ENCODE results near the gene AGBL4. TPM values are rescaled to one million over a fixed set of nuclear protein-coding genes. Genes with fewer than 3 reads are reported as not detected.

The AGBL4 gene
- total RNA-seq, 6 experiments from 2014 or later = 0.06 to 1.8 (median 0.93) TPM

DNA sequence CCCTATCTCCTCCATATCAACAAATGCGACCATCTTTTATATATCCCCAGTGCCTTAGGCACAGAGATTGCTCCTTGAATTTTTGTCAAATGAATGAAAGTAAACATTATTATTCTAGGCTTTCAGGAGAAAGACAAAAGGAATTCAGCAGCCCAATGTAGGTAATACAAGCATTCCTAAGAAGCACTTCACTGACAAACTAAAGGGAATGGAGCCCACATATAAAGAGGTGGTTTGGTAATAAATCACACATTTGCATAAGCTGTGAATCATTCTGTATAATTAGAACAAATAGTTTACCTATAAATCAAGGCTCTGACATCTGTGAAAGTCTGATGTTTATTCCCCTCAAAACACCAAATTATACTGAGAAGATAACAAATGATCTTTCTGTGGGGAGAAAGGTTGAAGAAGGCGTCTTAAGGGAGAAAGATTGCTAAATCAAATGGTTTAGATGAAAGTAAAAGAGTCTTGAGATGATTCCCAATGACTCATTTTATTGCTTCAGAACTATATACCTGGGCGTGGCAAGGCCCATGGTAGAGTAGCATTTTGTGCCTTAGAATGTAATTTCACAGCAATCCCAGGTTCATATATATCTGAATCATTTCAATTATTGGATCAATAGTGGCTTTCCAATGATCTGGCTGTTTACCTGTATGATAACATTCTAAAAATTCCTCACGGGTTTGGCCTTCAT is 558.1 kb downstream of the AGBL4 start:
- Histone ChIP-seq H3K36me3 (no peaks in the 10 kb centered on the region), H3K27ac (no peak overlapping the region), H3K9me3 (no peaks in the 10 kb centered on the region), H3K4me1 (no peaks in the 10 kb centered on the region), H3K27me3 (no peaks in the 10 kb centered on the region), H3K4me3 (no peak overlapping the region)
- DNase-seq (no peak), ATAC-seq (no peak)
- 38% methylated on average over 4 of the region's 4 CpGs for WGBS (ENCODE audit: insufficient coverage, low coverage, low lambda C conversion rate, missing lambda C conversion rate)
- intact Hi-C loops (cut with DNase I) = no loop called here
- TF ChIP-seq POLR2A (IDR thresholded peaks at IDR 0.05) = no peak
- TF ChIP-seq, protein P1, sequence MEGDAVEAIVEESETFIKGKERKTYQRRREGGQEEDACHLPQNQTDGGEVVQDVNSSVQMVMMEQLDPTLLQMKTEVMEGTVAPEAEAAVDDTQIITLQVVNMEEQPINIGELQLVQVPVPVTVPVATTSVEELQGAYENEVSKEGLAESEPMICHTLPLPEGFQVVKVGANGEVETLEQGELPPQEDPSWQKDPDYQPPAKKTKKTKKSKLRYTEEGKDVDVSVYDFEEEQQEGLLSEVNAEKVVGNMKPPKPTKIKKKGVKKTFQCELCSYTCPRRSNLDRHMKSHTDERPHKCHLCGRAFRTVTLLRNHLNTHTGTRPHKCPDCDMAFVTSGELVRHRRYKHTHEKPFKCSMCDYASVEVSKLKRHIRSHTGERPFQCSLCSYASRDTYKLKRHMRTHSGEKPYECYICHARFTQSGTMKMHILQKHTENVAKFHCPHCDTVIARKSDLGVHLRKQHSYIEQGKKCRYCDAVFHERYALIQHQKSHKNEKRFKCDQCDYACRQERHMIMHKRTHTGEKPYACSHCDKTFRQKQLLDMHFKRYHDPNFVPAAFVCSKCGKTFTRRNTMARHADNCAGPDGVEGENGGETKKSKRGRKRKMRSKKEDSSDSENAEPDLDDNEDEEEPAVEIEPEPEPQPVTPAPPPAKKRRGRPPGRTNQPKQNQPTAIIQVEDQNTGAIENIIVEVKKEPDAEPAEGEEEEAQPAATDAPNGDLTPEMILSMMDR (IDR thresholded peaks at IDR 0.05) = no peak

DNA sequence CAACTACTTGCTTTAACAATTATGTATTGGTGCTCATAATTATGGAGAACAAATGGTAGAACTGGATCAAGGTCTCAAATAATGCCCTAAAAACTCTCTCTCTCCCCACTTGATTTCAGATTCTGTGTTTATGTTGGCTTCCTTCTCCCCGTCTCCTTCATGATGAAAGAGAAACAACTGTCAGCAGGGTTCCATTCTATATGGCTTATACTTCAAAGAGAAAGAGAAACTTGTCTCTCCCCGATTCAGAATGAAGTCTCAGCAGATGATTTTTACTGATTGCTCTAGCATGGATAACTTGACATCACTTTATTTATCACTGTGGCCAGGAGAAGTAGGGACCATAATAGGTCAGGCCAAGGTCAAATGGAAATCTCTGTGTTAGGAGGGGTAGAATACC is 575.6 kb downstream of the AGBL4 start:
- Histone ChIP-seq H3K4me3 (no peak overlapping the region), H3K9me3 (no peaks in the 10 kb centered on the region), H3K27me3 (no peaks in the 10 kb centered on the region), H3K36me3 (no peaks in the 10 kb centered on the region), H3K27ac (no peak overlapping the region), H3K4me1 (no peaks in the 10 kb centered on the region)
- ATAC-seq (no peak), DNase-seq (no peak)
- WGBS (ENCODE audit: insufficient coverage, low coverage, low lambda C conversion rate, missing lambda C conversion rate) = 43% methylated on average over 2 of the region's 2 CpGs
- no peak for TF ChIP-seq POLR2A (IDR thresholded peaks at IDR 0.05)
- TF ChIP-seq, protein P1 (IDR thresholded peaks at IDR 0.05) = no peak
- intact Hi-C loops (cut with DNase I) = no loop called here

DNA sequence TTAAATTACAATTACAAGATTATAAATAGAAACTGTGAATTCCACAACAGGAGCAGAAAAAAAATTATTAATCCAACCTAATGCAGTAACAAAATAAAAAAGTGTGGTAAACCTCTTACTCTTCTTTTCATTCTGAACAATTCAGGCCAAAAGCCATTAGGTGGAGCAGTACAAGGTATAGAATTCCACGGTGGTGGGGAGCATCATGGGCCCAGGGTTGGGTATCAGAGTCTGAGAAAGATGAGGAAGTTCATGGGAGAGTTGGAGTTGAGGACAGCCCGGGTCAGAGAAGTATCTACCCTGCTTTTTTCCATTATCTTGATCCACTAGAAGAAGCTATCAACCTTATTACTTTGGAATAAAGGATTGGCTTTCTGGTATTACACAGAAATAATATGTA is 586.9 kb downstream of the AGBL4 start:
- H3K27ac ChIP-seq = no peak overlapping the region
- H3K4me3 ChIP-seq = no peak overlapping the region
- H3K36me3 ChIP-seq = no peaks in the 10 kb centered on the region
- TF ChIP-seq POLR2A (IDR thresholded peaks at IDR 0.05) = no peak
- TF ChIP-seq, protein P1 (IDR thresholded peaks at IDR 0.05) = no peak
- ATAC-seq = no peak
- intact Hi-C loops (cut with DNase I) = no loop called here
- 27% methylated on average over 2 of the region's 2 CpGs for WGBS (ENCODE audit: insufficient coverage, low coverage, low lambda C conversion rate, missing lambda C conversion rate)
- no peaks in the 10 kb centered on the region for H3K27me3 ChIP-seq
- H3K4me1 ChIP-seq = no peaks in the 10 kb centered on the region
- no peak for DNase-seq
- no peaks in the 10 kb centered on the region for H3K9me3 ChIP-seq

DNA sequence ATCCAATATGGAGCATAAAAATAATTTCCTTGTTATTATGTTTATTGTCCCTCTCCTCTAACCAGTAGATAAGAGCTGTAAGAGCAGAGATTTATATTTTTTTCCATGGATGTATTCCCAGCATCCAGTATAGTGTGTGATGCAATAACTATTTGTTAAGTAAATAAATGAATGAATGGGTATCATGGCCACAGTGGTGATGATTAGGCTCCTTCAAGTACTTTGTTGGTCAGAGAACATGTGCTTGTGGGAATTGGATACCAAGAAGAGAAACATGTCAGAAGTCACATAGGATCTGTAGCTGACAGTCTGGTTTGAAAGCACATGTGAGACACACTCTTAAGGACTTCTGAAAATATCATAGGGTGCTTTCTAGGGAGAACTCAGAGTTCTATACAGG is 588.5 kb downstream of the AGBL4 start:
- H3K27me3 ChIP-seq = no peaks in the 10 kb centered on the region
- no peaks in the 10 kb centered on the region for H3K36me3 ChIP-seq
- intact Hi-C loops (cut with DNase I) = no loop called here
- H3K4me3 ChIP-seq = no peak overlapping the region
- H3K9me3 ChIP-seq = no peaks in the 10 kb centered on the region
- no peaks in the 10 kb centered on the region for H3K4me1 ChIP-seq
- ATAC-seq = no peak
- no peak for DNase-seq
- H3K27ac ChIP-seq = no peak overlapping the region
- TF ChIP-seq, protein P1 (IDR thresholded peaks at IDR 0.05) = no peak
- TF ChIP-seq POLR2A (IDR thresholded peaks at IDR 0.05) = no peak

DNA sequence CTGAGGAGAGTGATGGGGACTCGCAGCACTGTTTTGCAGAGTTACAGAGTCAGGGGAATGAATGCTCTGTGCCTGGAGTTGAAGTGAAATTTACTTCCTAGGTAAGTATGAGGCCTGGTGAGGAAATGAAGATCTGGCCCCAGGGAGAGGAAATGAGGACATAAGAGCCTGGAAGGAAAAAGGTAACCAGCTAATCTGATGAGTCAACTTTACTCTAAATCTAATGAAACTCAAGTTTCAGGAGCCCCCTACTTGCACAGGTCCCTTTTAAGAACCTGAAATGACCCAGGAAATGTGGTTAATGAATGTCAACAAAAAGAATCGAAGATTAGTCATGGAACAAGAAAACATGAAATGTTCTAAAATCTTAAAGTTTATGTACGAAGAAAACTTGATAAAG is 599.0 kb downstream of the AGBL4 start:
- no peak for TF ChIP-seq POLR2A (IDR thresholded peaks at IDR 0.05)
- TF ChIP-seq, protein P1 (IDR thresholded peaks at IDR 0.05) = no peak
- ATAC-seq (no peak), DNase-seq (no peak)
- H3K4me1 ChIP-seq = no peaks in the 10 kb centered on the region
- no peaks in the 10 kb centered on the region for H3K36me3 ChIP-seq
- intact Hi-C loops (cut with DNase I) = no loop called here
- no peak overlapping the region for H3K4me3 ChIP-seq
- H3K27me3 ChIP-seq = no peaks in the 10 kb centered on the region
- 51% methylated on average over 3 of the region's 3 CpGs for WGBS (ENCODE audit: insufficient coverage, low coverage, low lambda C conversion rate, missing lambda C conversion rate)
- no peaks in the 10 kb centered on the region for H3K9me3 ChIP-seq
- no peak overlapping the region for H3K27ac ChIP-seq
